MM.1S (cell line): ENCODE data around the gene C9orf43.
A peak's percentile ranks its signal among the peaks of the same experiment; 100 is the strongest.

ENCODE experiments used
- DNase-seq: peaks from one replicate; pipeline ENCODE4 v3.0.0-alpha.2; 2015
- H2AFZ ChIP-seq: fragments of 300-600 bp; sonication (generic); 2 replicates; pipeline ENCODE4 v1.6.0; 2016; ENCODE audit warnings: antibody characterized with exemption, low read length
- H3F3A ChIP-seq: fragments of 300-600 bp; sonication (generic); 2 replicates; pipeline ENCODE4 v1.6.1; 2016; ENCODE audit warnings: mild to moderate bottlenecking, antibody characterized with exemption, low read length, moderate library complexity, mixed read lengths; ENCODE audit not compliant: insufficient read depth
- H3K27ac ChIP-seq: fragments of 300-600 bp; sonication (generic); 2 replicates; pipeline ENCODE4 v1.5.1; 2016; ENCODE audit warnings: mild to moderate bottlenecking, low read length
- H3K27me3 ChIP-seq: fragments of 300-600 bp; sonication (generic); replicated peaks from 2 replicates; pipeline ENCODE4 v1.6.0; 2016; ENCODE audit warnings: low read length; ENCODE audit not compliant: insufficient read depth
- H3K36me3 ChIP-seq: fragments of 300-600 bp; sonication (generic); replicated peaks from 2 replicates; pipeline ENCODE4 v1.6.1; 2016; ENCODE audit warnings: mild to moderate bottlenecking, low read length, mixed read lengths; ENCODE audit not compliant: insufficient read depth
- H3K4me1 ChIP-seq: fragments of 300-600 bp; sonication (generic); 2 replicates; pipeline ENCODE4 v1.6.1; 2016; ENCODE audit warnings: low read length, mixed read lengths
- H3K4me2 ChIP-seq: fragments of 300-600 bp; sonication (generic); 2 replicates; pipeline ENCODE4 v1.6.0; 2016; ENCODE audit warnings: low read depth, low read length
- H3K4me3 ChIP-seq: fragments of 300-600 bp; sonication (generic); 2 replicates; pipeline ENCODE4 v1.5.1; 2016; ENCODE audit warnings: low read length, mixed read lengths
- H3K79me2 ChIP-seq: fragments of 300-600 bp; sonication (generic); 2 replicates; pipeline ENCODE4 v1.6.1; 2016; ENCODE audit warnings: mixed run types, low read length, mixed read lengths
- H3K9ac ChIP-seq: fragments of 300-600 bp; sonication (generic); 2 replicates; pipeline ENCODE4 v1.6.1; 2016; ENCODE audit warnings: low read length, mixed read lengths
- H3K9me2 ChIP-seq: fragments of 300-600 bp; sonication (generic); replicated peaks from 2 replicates; pipeline ENCODE4 v1.6.1; 2016; ENCODE audit warnings: mild to moderate bottlenecking, low read length, mixed read lengths; ENCODE audit not compliant: insufficient read depth
- H3K9me3 ChIP-seq: fragments of 300-600 bp; sonication (generic); replicated peaks from 2 replicates; pipeline ENCODE4 v1.6.1; 2016; ENCODE audit warnings: mild to moderate bottlenecking, low read length, mixed read lengths; ENCODE audit not compliant: insufficient read depth
- H4K20me1 ChIP-seq: fragments of 300-600 bp; sonication (generic); 2 replicates; pipeline ENCODE4 v1.6.1; 2016; ENCODE audit warnings: mild to moderate bottlenecking, low read length, moderate library complexity, mixed read lengths; ENCODE audit not compliant: insufficient read depth
- EZH2 ChIP-seq: fragments of 300-600 bp; sonication (generic); optimal IDR thresholded peaks from 2 replicates; pipeline ENCODE3; 2017; ENCODE audit warnings: low read depth, mild to moderate bottlenecking, antibody characterized with exemption, low read length, mixed read lengths
- EZH2phosphoT487 ChIP-seq: fragments of 300-600 bp; sonication (generic); IDR thresholded peaks from 2 replicates; pipeline ENCODE4 v1.6.1; 2018; ENCODE audit warnings: antibody characterized with exemption, low read length
- TF ChIP-seq, protein P1 (sequence below): fragments of 300-600 bp; sonication (generic); IDR thresholded peaks from 2 replicates; pipeline ENCODE4 v1.5.1; 2016; ENCODE audit warnings: antibody characterized with exemption, low read length, mixed read lengths

Gene C9orf43

DNA sequence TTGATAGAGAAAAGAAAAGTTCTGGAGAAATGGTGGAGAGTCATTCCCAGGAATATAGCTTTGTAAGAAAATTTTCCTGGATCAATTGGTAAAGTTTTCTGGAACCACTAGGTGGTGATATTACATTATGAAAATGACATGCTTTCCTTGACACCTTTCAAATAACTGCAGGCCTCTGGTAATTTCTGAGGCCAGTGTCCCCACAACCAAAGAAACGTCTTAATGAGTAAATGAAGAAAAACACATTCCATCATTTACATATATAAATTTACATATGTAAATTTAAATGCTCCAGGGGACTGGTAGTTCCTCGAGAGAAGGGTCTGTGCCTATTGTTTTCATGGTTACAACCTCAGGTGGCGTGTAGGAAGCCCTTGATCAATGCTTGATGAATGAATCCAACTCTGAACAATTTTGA, 35.8 kb downstream of the C9orf43 start:
- Histone ChIP-seq H3F3A (no peaks in the 10 kb centered on the region), H3K79me2 (no peaks in the 10 kb centered on the region), H3K4me3 (no peak overlapping the region), H3K4me1 (no peaks in the 10 kb centered on the region), H2AFZ (no peak overlapping the region), H3K27me3 (no peaks in the 10 kb centered on the region), H3K9me3 (no peaks in the 10 kb centered on the region), H3K9ac (no peak overlapping the region), H3K9me2 (no peaks in the 10 kb centered on the region), H3K4me2 (no peak overlapping the region), H4K20me1 (no peaks in the 10 kb centered on the region), H3K36me3 (no peaks in the 10 kb centered on the region), H3K27ac (no peak overlapping the region)
- TF ChIP-seq EZH2 = no peak
- TF ChIP-seq, protein P1, sequence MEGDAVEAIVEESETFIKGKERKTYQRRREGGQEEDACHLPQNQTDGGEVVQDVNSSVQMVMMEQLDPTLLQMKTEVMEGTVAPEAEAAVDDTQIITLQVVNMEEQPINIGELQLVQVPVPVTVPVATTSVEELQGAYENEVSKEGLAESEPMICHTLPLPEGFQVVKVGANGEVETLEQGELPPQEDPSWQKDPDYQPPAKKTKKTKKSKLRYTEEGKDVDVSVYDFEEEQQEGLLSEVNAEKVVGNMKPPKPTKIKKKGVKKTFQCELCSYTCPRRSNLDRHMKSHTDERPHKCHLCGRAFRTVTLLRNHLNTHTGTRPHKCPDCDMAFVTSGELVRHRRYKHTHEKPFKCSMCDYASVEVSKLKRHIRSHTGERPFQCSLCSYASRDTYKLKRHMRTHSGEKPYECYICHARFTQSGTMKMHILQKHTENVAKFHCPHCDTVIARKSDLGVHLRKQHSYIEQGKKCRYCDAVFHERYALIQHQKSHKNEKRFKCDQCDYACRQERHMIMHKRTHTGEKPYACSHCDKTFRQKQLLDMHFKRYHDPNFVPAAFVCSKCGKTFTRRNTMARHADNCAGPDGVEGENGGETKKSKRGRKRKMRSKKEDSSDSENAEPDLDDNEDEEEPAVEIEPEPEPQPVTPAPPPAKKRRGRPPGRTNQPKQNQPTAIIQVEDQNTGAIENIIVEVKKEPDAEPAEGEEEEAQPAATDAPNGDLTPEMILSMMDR = peak; percentile 67
- peak; percentile 31 for DNase-seq

DNA sequence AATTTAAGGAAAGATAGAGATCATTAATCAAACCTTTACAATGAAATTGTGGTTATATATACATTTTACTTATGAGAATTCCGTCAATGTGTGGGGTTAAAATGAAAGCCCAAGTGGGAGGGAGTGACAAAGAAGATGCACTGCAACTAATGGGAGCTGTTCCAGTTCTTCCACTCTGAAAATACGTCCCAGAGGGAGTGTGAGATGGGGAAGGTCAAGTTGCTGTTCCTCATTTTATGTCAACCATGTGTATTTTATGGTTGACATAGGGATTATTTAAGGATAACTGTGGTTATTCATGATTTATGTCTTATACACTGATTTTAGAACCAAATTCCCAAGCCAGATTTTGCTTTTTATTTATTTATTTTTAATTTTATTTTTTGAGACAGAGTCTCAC, 38.8 kb downstream of the C9orf43 start:
- no peak overlapping the region for H3K9ac ChIP-seq
- DNase-seq = no peak
- H3K4me2 ChIP-seq = no peak overlapping the region
- TF ChIP-seq, protein P1 = no peak
- TF ChIP-seq EZH2phosphoT487 = no peak
- TF ChIP-seq EZH2 = no peak
- no peaks in the 10 kb centered on the region for H3K9me3 ChIP-seq
- no peak overlapping the region for H2AFZ ChIP-seq
- no peaks in the 10 kb centered on the region for H3F3A ChIP-seq
- no peaks in the 10 kb centered on the region for H3K9me2 ChIP-seq
- H4K20me1 ChIP-seq = no peaks in the 10 kb centered on the region
- H3K4me3 ChIP-seq = no peak overlapping the region
- no peak overlapping the region for H3K27ac ChIP-seq
- no peaks in the 10 kb centered on the region for H3K36me3 ChIP-seq
- no peaks in the 10 kb centered on the region for H3K4me1 ChIP-seq
- no peaks in the 10 kb centered on the region for H3K79me2 ChIP-seq
- no peaks in the 10 kb centered on the region for H3K27me3 ChIP-seq

GRCh38 chr9:113452113-113452605, 41.6 kb downstream of the C9orf43 start:
- Histone ChIP-seq H3K27ac (no peak overlapping the region), H3K4me1 (peaks cover 5% of the 10 kb centered on the region; the same call in 1 of the 2 replicates), H3K9me2 (no peaks in the 10 kb centered on the region), H3K9ac (no peak overlapping the region), H3F3A (no peaks in the 10 kb centered on the region), H3K79me2 (no peaks in the 10 kb centered on the region), H3K27me3 (no peaks in the 10 kb centered on the region), H4K20me1 (no peaks in the 10 kb centered on the region), H3K36me3 (no peaks in the 10 kb centered on the region), H3K4me2 (no peak overlapping the region), H3K9me3 (no peaks in the 10 kb centered on the region), H2AFZ (no peak overlapping the region), H3K4me3 (no peak overlapping the region)
- no peak for DNase-seq
- TF ChIP-seq EZH2 (no peak), EZH2phosphoT487 (no peak)
- TF ChIP-seq, protein P1 = no peak
